Liver (tissue), 9 donors: Measurements from ENCODE around the gene DNAI1. TPM values are rescaled to one million over a fixed set of nuclear protein-coding genes. Genes with fewer than 3 reads are reported as not detected.

Source experiments
- DNase-seq: peaks from one replicate; pipeline ENCODE4 v3.0.0-alpha.2; 2017; ENCODE audit warnings: low spot score
- H3K27ac ChIP-seq, 2 donors: one replicate each; pipeline ENCODE4 v1.7.0; 2013; ENCODE audit warnings: inconsistent platforms in 2 of 2, low read length in 2 of 2, control low read depth in 1 of 2, low read depth in 1 of 2, mild to moderate bottlenecking in 1 of 2
- H3K27me3 ChIP-seq, 4 donors: one replicate each; pipeline versions ENCODE4 v1.6.1 to v1.7.0; 2013; ENCODE audit warnings: low read length in 3 of 4, inconsistent platforms in 1 of 4, mild to moderate bottlenecking in 1 of 4, moderate library complexity in 1 of 4; ENCODE audit not compliant: control insufficient read depth in 4 of 4, insufficient read depth in 4 of 4
- H3K36me3 ChIP-seq, 4 donors: one replicate each; pipeline versions ENCODE4 v1.6.1 to v1.7.0; 2013; ENCODE audit warnings: low read length in 3 of 4, mild to moderate bottlenecking in 3 of 4, low read depth in 1 of 4, moderate library complexity in 1 of 4; ENCODE audit not compliant: control insufficient read depth in 4 of 4, insufficient read depth in 3 of 4
- H3K4me1 ChIP-seq, 4 donors: one replicate each; pipeline versions ENCODE4 v1.6.1 to v1.7.0; 2013; ENCODE audit warnings: low read length in 3 of 4, mild to moderate bottlenecking in 3 of 4, moderate library complexity in 1 of 4; ENCODE audit not compliant: control insufficient read depth in 4 of 4, insufficient read depth in 4 of 4
- H3K4me3 ChIP-seq, 3 donors: one replicate each; pipeline versions ENCODE4 v1.6.1 to v1.7.0; 2013; ENCODE audit warnings: low read length in 3 of 3, control low read depth in 1 of 3, low read depth in 1 of 3, mild to moderate bottlenecking in 1 of 3
- H3K9ac ChIP-seq, 2 donors: one replicate each; pipeline ENCODE4 v1.7.0; 2013; ENCODE audit warnings: low read length in 2 of 2, mild to moderate bottlenecking in 2 of 2, moderate library complexity in 2 of 2, control low read depth in 1 of 2, low read depth in 1 of 2
- H3K9me3 ChIP-seq, 4 donors: one replicate each; pipeline versions ENCODE4 v1.6.1 to v1.7.0; 2013; ENCODE audit warnings: low read length in 3 of 4; ENCODE audit not compliant: control insufficient read depth in 4 of 4
- EGR1 ChIP-seq, 2 donors: IDR thresholded peaks; 2 replicates each; pipeline ENCODE4 v1.6.1; 2016 to 2018; ENCODE audit warnings: antibody characterized with exemption in 2 of 2, low read depth in 2 of 2
- FOXA1 ChIP-seq: IDR thresholded peaks from 2 replicates; pipeline ENCODE4 v1.6.1; 2016; ENCODE audit warnings: antibody characterized with exemption
- FOXA2 ChIP-seq: IDR thresholded peaks from 2 replicates; pipeline ENCODE4 v1.6.1; 2016; ENCODE audit warnings: antibody characterized with exemption
- GABPA ChIP-seq, 2 donors: IDR thresholded peaks in 1 of 2; conservative IDR thresholded peaks in 1 of 2; 2 replicates each; pipeline ENCODE4 v1.6.1; 2016; ENCODE audit warnings: antibody characterized with exemption in 2 of 2, mild to moderate bottlenecking in 1 of 2, moderate library complexity in 1 of 2
- HNF4A ChIP-seq, 2 donors: conservative IDR thresholded peaks; 2 replicates each; pipeline ENCODE4 v1.6.1; 2016; ENCODE audit warnings: antibody characterized with exemption in 2 of 2, mild to moderate bottlenecking in 2 of 2
- HNF4G ChIP-seq: IDR thresholded peaks from 2 replicates; pipeline ENCODE4 v1.6.1; 2016; ENCODE audit warnings: antibody characterized with exemption
- JUND ChIP-seq, 2 donors: IDR thresholded peaks; 2 replicates each; pipeline ENCODE4 v1.6.1; 2016; ENCODE audit warnings: antibody characterized with exemption in 2 of 2
- NR2F2 ChIP-seq: IDR thresholded peaks from 2 replicates; pipeline ENCODE4 v1.6.1; 2016; ENCODE audit warnings: antibody characterized with exemption
- RXRA ChIP-seq, 2 donors: IDR thresholded peaks; 2 replicates each; pipeline ENCODE4 v1.6.1; 2017 to 2018; ENCODE audit warnings: antibody characterized with exemption in 2 of 2, mild to moderate bottlenecking in 1 of 2
- SP1 ChIP-seq: IDR thresholded peaks from 2 replicates; pipeline ENCODE4 v1.6.1; 2018; ENCODE audit warnings: antibody characterized with exemption, mild to moderate bottlenecking
- TAF1 ChIP-seq: conservative IDR thresholded peaks from 2 replicates; pipeline ENCODE4 v1.6.1; 2016; ENCODE audit warnings: antibody characterized with exemption, mild to moderate bottlenecking
- YY1 ChIP-seq: IDR thresholded peaks from 2 replicates; pipeline ENCODE4 v1.6.1; 2016; ENCODE audit warnings: antibody characterized with exemption, mild to moderate bottlenecking
- WGBS: extraction: QIAGEN DNeasy Blood & Tissue Kit; methylation state at CpG from one replicate; pipeline ENCODE4 v1.1.7; 2013; 5-methylcytosine and 5-hydroxymethylcytosine counted together
- polyA plus RNA-seq, 2 donors: library from polyadenylated mRNA; stranded (reverse) in 1 of 2; unstranded in 1 of 2; fragments of 200-250 nt in 1 of 2; fragments of >200 nt in 1 of 2; fragmentation: Nextera tagmentation in 1 of 2; extraction: Ambion mirVana in 1 of 2; gene quantifications; one replicate each; pipeline versions ENCODE4 v1.2.1 to v1.2.3, GENCODE V29; 2013 to 2015
- total RNA-seq, 2 donors: library from RNA; depleted of rRNA; stranded (reverse); fragments of >200 nt; gene quantifications; one replicate each; pipeline ENCODE4 v1.2.3, GENCODE V29; 2014
- TF ChIP-seq, protein P1 (sequence below): IDR thresholded peaks from 2 replicates; pipeline ENCODE4 v1.6.1; 2016; ENCODE audit warnings: antibody characterized with exemption
- TF ChIP-seq, protein P2 (sequence below): IDR thresholded peaks from 2 replicates; pipeline ENCODE4 v1.6.1; 2016; ENCODE audit warnings: antibody characterized with exemption
- TF ChIP-seq, protein P3 (sequence below): IDR thresholded peaks from 2 replicates; pipeline ENCODE4 v1.6.1; 2016; ENCODE audit warnings: antibody characterized with exemption, mild to moderate bottlenecking
- TF ChIP-seq, protein P4 (sequence below): IDR thresholded peaks from 2 replicates; pipeline ENCODE4 v1.6.1; 2016; ENCODE audit warnings: antibody characterized with exemption
- donor health status: healthy.
- donor health status: healthy.
- donor health status: healthy.
- donor health status: healthy.
- donor health status: healthy.

Gene DNAI1
- total and polyA plus RNA-seq, 4 donors, result not detected

DNA sequence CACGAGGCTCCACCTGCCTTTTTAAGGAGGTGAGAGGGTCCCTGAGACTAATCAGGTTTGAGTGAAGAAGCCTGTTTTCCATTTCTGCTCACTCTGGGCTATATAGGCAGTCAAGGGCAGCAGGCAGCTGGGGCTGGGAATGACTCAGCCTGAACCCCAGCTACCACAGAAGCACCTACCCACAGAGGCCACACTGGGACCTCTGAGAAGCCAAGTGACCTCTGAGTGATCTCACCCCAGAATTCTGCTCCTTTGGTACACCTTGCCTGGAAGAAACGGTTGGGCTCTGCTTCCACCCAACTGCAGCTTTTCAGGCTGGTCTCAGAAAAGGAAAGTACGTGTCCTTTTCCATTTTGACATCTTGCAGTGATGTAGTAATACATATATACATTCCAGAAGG is 7.1 kb upstream of the DNAI1 start (continued):
- TF ChIP-seq, protein P1, sequence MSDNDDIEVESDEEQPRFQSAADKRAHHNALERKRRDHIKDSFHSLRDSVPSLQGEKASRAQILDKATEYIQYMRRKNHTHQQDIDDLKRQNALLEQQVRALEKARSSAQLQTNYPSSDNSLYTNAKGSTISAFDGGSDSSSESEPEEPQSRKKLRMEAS, result no peak

DNA sequence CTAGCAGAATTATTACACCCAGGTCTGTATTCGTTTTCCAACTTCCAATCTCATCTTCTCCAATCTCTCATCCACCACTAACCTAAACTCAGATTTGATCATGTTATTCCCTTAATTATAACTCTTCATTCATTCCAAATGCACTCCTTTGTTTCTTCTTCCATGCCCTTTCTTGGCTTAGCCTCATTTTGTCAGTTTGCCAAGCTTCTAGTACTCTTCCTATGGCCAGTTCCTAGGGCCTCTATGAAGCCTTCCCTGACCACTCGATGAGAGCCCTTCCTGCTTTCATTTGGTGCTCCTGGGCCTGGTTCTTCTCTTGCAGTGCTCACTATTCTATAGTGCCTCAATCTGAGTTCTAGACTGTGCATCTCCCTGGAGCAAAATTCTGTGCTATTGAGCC is 6.0 kb upstream of the DNAI1 start:
- DNase-seq, result no peak
- no peak overlapping the region for H3K27ac ChIP-seq
- H3K9me3 ChIP-seq, result no peaks in the 10 kb centered on the region
- no peak overlapping the region for H3K4me3 ChIP-seq
- no peaks in the 10 kb centered on the region for H3K36me3 ChIP-seq
- WGBS, result 90% methylated on average over 2 of the region's 2 CpGs
- TF ChIP-seq, protein P2, sequence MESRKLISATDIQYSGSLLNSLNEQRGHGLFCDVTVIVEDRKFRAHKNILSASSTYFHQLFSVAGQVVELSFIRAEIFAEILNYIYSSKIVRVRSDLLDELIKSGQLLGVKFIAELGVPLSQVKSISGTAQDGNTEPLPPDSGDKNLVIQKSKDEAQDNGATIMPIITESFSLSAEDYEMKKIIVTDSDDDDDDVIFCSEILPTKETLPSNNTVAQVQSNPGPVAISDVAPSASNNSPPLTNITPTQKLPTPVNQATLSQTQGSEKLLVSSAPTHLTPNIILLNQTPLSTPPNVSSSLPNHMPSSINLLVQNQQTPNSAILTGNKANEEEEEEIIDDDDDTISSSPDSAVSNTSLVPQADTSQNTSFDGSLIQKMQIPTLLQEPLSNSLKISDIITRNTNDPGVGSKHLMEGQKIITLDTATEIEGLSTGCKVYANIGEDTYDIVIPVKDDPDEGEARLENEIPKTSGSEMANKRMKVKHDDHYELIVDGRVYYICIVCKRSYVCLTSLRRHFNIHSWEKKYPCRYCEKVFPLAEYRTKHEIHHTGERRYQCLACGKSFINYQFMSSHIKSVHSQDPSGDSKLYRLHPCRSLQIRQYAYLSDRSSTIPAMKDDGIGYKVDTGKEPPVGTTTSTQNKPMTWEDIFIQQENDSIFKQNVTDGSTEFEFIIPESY, result no peak
- TF ChIP-seq SP1 (no peak), FOXA1 (no peak), HNF4G (no peak), FOXA2 (no peak), EGR1 (IDR thresholded peaks at IDR 0.05; ENCODE audit: low read depth in 2 of 2) (no peak), NR2F2 (no peak), RXRA (IDR thresholded peaks at IDR 0.05) (no peak), TAF1 (no peak), HNF4A (conservative IDR thresholded peaks at IDR 0.05) (no peak), JUND (IDR thresholded peaks at IDR 0.05) (no peak), YY1 (no peak), GABPA (IDR thresholded peaks at IDR 0.05 in 1 of 2, conservative IDR thresholded peaks at IDR 0.05 in 1 of 2) (no peak)
- TF ChIP-seq, protein P1, result no peak
- TF ChIP-seq, protein P3, sequence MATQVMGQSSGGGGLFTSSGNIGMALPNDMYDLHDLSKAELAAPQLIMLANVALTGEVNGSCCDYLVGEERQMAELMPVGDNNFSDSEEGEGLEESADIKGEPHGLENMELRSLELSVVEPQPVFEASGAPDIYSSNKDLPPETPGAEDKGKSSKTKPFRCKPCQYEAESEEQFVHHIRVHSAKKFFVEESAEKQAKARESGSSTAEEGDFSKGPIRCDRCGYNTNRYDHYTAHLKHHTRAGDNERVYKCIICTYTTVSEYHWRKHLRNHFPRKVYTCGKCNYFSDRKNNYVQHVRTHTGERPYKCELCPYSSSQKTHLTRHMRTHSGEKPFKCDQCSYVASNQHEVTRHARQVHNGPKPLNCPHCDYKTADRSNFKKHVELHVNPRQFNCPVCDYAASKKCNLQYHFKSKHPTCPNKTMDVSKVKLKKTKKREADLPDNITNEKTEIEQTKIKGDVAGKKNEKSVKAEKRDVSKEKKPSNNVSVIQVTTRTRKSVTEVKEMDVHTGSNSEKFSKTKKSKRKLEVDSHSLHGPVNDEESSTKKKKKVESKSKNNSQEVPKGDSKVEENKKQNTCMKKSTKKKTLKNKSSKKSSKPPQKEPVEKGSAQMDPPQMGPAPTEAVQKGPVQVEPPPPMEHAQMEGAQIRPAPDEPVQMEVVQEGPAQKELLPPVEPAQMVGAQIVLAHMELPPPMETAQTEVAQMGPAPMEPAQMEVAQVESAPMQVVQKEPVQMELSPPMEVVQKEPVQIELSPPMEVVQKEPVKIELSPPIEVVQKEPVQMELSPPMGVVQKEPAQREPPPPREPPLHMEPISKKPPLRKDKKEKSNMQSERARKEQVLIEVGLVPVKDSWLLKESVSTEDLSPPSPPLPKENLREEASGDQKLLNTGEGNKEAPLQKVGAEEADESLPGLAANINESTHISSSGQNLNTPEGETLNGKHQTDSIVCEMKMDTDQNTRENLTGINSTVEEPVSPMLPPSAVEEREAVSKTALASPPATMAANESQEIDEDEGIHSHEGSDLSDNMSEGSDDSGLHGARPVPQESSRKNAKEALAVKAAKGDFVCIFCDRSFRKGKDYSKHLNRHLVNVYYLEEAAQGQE, result no peak
- TF ChIP-seq, protein P4, sequence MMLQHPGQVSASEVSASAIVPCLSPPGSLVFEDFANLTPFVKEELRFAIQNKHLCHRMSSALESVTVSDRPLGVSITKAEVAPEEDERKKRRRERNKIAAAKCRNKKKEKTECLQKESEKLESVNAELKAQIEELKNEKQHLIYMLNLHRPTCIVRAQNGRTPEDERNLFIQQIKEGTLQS, result no peak
- H3K9ac ChIP-seq, result no peak overlapping the region
- H3K27me3 ChIP-seq, result no peaks in the 10 kb centered on the region
- H3K4me1 ChIP-seq, result peaks cover 3 to 10% (median 8%) of the 10 kb centered on the region in 4 donors

DNA sequence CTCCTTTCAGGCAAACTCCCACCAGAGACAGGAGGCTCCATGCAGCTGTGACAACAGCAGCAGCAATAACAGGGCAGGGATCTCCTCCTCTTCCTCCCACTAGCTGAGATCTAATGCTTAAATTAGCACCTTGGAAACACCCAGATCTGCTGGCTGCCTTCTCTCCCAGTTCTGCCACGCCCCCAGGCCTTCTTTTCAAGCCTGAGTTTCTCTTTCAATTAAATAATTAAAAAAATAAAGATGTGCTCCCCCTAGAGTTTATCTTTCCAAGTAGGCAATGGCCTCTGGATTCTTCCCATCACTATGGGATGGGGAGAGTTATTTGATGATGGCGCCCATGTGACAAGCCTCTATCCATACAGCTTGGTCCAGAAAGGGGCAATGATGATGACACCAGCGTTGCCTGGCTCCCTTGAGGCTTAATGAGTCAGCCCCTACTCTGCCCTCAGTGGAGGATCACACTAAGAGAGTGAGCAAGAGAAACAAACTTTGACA is 4.0 kb upstream of the DNAI1 start:
- Histone ChIP-seq H3K9ac (no peak overlapping the region), H3K27me3 (no peaks in the 10 kb centered on the region), H3K27ac (no peak overlapping the region), H3K9me3 (no peaks in the 10 kb centered on the region), H3K36me3 (no peaks in the 10 kb centered on the region), H3K4me1 (peaks cover 7 to 17% (median 13%) of the 10 kb centered on the region in 4 donors), H3K4me3 (no peak overlapping the region)
- WGBS, result 94% methylated on average over 3 of the region's 3 CpGs
- TF ChIP-seq SP1 (no peak), RXRA (IDR thresholded peaks at IDR 0.05) (no peak), GABPA (IDR thresholded peaks at IDR 0.05 in 1 of 2, conservative IDR thresholded peaks at IDR 0.05 in 1 of 2) (no peak)
- DNase-seq, result no peak
